NK-92 (cell line): Measurements from ENCODE around the gene ATP6V1G2.

Experiments
- DNase-seq: peaks from one replicate; lab custom pipeline; 2025; ENCODE audit not compliant: unreplicated experiment; lab: John Stamatoyannopoulos, UW

Gene ATP6V1G2

DNA sequence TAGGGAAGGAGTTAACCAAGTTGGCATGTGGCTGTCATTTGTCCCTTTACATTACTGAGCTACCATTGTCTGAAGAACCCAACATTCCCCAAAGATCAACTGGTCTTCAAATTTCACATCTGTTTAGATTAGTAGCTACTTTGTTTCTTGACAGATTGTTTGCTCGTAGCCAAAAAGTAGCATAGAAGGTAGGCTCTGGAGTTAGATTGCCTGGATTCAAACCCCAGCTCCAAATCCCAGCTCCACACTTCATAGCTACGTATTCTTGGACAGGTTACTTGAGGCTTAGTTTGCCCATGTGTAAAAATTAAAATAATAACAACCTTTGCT is 2.1 kb upstream of the ATP6V1G2 start:
- DNase-seq: no peak

DNA sequence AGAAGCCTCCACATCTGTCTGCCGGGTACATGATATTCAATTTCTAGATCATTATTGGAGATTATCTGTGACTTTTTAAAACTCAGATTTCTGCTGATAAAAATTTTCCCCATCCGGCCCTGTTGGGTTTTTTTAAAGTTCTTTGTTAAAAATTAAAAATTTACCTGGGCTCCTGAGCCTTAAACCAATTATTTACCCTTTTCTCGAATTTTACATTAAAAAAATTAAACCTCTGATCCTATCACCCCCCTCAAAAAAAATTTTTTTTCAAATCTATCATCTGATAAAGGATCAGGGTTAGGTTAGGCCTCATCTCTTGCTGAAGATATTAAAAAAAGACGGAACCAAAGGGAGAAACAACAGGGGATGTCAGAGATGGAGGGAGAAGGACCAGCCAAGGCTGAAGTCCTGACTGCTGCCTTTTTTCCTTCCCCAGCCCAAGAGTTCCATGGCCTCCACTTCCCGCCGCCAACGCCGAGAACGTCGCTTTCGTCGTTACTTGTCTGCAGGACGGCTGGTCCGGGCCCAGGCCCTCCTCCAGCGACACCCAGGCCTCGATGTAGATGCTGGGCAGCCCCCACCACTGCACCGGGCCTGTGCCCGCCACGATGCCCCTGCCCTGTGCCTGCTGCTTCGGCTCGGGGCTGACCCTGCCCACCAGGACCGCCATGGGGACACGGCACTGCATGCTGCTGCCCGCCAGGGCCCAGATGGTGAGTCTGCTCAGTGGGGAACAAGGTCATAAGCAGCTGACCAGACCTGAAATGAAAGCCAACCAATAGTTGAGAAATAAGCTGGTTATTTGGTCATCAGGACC is 1.5 kb upstream of the ATP6V1G2 start:
- DNase-seq: no peak

DNA sequence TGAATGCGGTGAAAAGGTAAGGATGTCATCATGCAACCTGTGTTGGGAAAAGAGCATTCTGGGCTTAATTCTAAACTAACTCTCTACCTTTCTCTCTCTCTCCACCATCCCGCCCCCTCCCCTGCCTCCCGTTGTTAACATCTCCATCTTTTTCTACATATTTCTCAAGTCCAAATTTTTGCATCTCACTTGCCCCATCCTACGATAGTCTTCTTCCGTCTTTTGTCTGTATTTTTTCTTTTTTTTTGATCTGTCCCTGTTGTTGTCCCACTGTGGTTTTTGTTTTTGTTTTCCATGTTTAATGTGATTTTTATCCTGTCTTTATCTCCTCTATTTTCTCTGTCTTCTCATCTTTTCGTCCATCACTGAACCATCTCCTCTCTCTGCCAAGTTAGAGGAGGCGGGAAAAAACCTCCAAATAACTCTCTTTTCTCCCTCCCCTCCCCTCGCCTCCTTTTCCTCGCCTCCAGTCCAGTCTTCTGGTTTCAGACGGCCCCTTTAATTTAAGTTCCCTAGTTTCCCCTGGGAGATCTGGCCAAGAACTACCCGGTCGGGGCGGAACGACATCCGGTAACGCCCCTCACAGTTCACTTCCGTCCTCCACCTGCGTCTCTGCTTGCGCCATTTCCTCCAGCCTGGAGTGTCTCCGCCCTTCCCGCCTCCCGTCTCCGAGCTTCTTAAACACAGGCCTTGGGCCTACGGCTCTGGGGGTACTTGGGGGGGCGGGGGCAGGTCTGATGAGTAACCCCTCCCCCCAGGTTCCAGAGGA is 734 bp upstream of the ATP6V1G2 start, which contains the start of gene NFKBIL1:
TSS of gene NFKBIL1 (plus strand) at position 651 of the 769 bp plus-strand sequence. CDS start at position 738, 87 bp downstream.
- no peak for DNase-seq

DNA sequence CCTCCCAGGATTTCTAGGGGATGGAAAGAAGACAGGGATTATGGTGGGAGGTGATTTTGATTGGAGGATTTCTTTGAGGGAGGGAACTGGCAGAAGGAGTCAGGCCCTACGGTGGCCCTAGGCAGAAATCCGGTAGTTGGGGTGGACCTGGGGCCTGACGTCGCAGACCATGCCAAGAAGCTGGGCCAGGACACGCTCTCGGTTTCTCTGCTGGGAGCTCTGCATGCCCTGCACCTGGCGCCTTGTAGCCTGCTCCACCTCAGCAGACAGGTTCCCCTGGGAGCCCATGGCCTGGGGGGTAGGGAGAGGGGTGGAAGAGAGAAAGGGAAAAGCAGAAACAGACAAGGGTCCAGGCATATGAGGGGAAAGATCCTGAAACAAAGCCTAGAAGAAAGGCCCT is 1.1 kb downstream of the ATP6V1G2 start:
- no peak for DNase-seq

DNA sequence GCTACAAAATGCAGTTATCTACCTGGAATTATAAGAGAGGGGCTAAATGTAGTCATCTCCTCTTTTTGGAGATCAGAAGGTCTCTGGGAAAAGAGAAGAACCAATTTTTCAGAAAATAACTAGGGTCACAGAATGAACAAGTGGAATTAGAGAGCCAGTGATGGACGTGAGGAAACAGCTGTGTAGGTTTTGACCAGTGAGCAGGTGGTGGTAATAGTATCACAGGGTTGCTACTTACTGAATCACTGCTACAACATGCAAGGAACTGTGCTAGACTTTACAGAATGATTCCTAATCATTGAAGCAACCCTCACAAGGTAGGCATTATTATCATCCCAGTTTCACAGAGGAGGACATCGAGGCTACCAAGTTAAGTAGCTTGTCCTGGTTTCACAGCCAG is 1.7 kb downstream of the ATP6V1G2 start:
- no peak for DNase-seq

DNA sequence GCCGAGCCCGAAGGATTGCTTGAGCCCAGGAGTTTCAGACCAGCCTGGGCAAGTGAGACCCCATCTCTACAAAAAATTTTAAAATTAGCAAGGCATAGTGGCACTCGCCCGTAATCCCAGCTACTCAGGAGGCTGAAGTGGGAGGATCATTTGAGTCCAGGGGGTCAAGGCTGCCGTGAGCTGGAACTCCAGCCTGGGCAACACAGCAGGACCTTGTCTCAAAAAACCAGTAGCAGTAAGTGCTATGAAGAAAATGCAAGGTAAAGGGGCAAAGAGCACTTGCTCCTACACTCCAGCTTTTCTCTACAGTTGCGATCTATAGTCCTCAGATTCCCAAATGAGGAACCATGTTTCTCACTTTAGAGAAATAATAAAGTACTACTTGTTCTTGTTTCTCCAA is 2.8 kb downstream of the ATP6V1G2 start:
- DNase-seq: no peak

DNA sequence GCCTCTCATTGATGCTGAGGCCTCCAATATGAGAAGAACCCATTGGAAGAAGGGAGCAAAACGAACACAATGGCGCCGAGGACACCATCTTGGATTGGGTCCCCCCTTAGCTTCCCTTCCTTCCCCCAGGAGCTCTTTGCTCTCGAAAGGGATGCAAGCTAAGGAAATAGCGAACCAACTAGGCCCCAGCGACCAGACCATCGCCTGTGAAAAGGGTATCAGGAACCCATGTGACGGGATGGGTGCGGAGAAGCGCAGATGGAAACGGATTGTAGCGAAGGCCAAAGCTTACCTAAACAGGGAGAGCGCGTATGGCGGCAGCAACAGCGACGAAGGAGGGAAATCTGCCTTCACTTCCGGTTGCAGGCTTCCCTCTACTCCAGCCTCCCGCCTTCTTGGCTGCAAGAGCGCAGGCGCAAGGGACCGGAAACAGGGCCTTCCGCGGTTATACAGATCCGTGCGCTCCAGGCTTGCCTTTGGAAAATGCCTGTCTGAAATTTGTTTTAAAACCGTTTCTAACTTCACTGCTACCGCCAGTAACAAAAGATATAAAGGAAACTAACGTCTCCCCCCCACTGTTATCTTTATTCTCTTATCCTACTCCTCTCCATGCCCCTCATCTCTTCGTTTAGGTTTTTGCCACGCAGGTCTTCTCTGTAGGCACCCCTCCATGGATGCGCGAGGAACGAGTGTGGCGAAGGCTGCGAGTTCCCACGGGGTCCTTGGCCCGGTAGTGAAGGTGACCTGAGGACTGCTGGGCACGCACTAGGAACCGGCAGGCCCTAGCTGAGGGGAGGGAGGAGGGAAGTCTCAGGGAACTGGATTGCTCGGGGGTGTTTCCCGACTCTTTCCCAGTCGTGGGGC is 4.5 kb downstream of the ATP6V1G2 start, which contains the start of gene DDX39B:
TSS of gene DDX39B (minus strand) at position 346 of the 864 bp plus-strand sequence. CDS start 1,471 bp downstream, outside the sequence.
- DNase-seq: no peak

DNA sequence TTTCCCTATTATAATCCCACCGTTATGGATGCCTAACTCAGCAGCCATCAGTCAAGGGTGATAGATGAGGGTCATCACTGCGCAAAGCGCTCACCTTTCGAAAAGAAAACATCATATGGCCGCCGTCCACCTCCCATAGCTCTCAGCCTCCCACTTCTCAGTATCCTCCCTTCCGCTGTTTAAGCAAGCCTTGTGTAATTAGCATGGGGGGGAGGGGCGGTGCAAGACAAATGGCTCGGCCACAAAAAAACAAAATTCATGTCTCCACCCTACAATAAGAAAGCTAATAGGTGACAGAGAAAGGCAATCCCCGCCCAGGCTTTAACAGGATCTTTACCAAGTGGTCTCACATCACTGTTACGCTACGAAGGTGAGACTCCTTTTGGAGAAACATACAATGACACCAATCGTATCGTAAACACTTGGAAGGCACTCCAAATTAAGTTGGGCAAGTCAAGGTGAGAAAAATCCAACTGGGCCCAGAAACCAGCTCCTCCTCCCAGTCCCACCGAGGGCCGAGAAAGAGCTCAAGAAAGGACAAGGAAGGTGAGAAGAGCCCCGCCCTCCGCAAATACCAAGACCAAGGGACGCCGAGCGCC is 5.2 kb downstream of the ATP6V1G2 start:
- no peak for DNase-seq

DNA sequence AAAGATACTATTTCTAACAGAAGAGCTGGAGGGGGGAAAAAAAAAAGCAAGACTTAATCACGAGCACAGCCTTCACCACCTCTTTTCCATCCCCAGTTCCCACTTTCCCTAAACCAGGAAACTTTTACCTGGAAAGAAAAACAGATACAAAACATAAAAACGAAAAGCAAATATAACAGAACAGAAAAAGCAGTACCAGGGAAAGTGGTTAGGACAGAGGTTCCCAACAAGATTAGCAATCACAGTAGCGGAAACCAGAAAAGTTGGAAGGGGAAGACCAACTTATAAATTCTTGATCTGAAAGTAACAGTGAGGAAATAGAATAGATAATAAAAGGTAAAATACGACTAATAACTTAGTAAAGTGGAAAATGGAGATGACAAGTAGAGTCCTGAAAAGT is 5.8 kb downstream of the ATP6V1G2 start:
- DNase-seq: no peak

DNA sequence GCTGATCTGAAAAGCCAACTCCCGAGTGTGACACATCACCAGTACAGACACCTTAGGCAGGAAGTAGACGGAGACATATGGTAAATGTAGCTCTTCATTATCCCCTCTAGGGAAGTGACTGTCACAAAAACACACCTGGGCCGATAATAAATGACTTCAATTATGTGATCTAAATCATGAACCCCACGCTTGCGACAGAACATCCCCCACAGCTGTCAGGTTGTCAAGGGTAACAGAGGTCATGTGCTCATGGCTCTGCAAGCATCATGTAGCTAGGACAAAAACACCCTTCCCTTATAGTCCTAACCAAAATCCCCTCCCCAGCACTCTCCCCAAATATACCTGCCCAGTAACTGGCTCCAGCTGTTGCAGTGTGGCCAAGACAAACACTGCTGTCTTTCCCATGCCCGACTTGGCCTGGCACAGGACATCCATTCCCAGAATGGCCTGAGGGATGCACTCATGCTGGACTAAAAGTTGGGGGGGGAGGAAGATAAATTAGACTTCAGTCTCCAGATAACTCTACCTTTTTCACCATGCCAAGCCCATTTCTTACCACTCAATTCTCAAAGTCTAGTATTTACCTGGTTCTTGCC is 7.5 kb downstream of the ATP6V1G2 start:
- DNase-seq: no peak

DNA sequence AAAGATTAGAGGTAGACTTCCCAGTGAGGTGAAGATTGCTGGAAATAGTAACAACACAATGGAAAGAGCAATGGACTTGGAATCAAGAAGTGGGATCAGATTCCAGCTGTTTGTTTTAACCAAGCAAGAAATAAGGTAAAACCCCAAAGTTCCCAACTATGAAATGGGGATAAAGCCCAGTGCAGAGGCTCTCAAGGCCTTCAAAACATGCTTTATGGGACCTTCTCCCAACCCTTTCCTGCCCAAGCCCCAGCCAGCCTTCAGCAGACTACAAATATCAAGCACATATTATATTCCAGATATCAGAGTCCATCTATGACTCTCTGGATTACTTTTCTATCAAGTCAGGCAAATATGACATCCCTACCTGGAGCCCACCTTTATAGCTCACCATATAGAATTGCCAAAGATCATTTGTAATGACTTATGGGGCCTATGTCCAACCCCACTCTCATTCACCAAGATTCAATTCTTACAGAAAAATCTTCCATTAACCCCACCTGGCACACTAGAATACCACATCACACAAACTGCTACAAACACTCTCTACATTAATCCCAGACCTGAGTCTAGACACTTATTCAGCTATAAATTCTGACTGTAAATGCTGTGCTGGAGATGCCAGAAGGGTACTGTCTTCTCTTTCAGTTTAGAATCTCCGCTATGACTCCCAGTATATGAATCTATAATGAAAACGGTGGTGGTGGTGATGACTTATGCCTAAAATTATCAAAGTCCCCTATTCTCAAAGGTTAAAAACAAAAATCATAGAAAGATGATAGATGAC is 10.7 kb downstream of the ATP6V1G2 start:
- DNase-seq: no peak

DNA sequence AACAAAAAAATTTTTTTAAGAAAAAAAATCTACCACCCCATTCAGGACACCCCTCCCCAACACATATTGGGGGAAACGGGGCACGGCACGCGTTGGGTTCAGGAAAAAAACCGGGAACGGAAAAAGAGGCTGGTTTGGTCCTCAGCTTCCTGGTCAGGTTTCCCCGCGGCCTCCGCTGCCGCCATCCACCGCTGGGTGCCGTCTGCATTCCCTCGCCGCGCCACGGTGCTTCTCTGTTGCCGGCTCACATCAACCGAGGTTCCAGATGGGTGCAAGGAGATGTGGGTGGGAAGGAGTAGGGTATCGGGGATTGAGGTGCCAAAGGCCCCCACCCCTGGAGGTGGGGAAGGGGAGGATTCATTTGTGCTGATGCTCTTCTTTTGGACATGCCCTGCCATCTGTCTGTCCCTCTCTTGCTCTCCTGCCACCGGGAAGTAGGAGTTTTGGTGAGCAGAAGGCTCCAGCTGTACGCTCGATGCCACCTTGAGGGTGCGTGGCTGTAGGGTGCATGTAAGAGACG is 11.8 kb downstream of the ATP6V1G2 start:
- no peak for DNase-seq

DNA sequence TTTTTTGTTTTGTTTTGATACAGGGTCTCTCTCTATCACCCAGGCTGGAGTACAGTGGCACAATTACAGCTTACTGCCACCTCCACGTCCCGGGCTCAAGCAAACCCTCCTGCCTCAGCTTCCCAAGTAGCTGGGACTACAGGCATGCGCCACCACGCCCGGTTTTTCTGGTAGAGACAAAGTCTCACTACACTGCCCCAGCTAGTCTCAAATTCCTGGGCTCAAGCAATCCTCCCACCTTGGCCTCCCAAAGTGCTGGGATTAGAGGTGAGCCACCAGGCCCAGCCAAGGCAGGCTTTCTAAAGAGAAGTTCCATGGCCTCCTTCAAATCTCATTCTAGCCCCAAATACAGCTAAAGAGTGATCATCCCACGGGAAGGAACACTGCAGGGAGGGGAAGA is 12.4 kb downstream of the ATP6V1G2 start:
- DNase-seq: no peak

DNA sequence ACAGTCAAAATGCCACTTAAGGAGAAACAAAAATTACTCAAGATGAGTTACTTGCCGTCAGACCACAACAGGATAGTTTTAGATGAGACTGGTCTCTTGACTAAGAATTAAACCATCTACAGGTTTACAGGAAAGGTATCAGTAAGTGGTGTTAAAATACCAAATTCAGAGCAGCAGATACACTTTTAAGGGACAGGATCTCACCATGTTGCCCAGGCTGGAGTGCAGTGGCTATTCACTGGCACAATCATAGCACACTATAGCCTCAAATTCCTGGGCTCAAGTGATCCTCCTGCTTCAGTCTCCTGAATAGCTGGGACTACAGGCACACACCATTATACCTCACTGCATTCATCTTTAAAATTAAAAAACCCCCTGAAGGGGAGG is 13.0 kb downstream of the ATP6V1G2 start:
- no peak for DNase-seq

DNA sequence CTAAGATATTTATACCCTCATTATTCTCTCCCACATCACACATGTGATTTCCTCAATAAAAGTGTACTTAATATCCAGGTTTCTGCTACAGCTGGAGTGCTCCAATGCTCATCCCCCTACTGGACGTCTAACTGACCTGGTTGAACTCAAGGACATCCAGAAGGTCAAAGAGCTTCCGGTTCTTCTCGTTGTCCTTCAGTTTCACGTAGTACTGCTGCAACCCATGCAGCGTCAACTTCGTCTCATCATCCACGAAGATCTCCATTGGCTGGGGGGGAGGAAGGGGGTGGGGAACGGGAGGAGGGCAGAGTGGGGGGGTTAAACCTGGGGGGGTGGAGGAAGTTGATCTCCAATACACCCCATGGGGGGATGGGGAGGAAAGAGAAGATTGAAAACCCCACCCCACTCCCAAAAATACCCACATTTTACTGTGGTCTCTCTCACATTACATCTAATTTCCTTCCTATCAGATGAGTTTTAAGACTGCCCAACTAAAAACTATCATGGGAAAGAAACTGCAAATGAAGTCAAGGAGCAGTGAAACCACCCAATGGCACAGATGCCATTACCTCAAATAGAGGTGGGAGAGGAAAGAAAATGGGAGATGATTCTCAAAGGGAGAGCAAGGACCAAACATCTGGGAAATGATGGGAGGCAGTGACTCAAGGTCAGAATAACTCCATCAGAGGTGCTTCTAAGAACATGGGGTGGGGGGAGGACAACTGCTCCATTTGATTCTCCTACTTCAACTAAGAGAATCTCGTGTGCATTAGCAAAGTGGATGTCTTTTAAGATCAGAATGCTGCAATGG is 13.6 kb downstream of the ATP6V1G2 start:
- no peak for DNase-seq

DNA sequence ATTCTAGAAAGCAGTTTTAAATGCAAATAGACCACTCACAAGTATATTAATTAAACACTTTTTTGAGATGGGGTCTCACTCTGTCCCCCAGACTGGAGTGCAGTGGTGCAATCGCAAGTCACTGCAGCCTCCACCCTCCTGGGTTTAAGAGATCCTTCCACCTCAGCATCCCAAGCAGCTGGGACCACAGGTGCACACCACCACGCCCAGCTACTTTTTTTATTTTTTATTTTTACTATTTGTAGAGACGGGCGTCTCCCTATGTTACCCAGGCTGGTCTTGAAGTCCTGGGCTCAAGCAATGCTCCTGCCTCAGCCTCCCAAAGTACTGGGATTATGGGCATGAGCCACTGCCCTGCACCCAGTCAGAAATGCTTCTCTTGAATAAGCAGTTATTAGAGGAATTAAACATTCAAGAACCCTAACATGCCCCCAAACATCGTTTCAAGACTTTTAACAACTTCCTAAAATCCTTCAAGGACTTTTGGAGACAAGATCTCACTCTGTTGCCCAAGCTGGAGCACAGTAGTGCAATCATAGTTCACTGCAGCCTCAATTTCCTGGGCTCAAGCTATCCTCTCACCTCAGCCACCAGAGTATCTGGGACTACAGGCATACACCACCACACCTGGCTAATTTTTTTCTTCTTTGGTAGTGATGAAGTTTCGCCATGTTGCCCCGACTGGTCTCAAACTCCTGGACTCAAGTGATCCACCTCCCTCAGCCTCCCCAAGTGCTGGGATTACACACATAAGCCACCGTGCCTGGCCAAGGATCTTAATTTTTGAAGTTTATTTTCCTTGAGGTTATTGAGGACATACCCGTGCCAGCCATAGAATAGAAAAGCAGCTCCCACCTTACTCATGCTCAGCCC is 14.4 kb downstream of the ATP6V1G2 start:
- DNase-seq: no peak

DNA sequence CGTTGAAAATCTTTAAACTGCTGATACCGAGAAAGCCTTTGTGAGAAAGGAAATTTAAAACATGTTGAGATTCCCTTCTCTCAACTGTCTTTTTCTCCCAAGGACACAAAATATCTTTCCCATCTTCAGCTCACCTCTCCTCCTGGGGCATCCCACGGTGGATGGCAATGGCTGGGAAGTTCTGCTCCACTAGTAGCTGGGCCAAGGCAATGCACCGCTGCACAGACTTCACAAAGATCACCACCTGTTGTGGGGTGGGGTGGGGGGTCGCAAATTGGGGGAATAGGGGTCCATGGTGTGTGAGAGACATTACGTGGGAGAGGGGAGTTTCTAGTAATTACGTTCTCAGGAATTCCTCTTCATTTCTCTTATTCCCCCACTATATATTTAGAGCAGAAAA is 15.2 kb downstream of the ATP6V1G2 start:
- DNase-seq: no peak

DNA sequence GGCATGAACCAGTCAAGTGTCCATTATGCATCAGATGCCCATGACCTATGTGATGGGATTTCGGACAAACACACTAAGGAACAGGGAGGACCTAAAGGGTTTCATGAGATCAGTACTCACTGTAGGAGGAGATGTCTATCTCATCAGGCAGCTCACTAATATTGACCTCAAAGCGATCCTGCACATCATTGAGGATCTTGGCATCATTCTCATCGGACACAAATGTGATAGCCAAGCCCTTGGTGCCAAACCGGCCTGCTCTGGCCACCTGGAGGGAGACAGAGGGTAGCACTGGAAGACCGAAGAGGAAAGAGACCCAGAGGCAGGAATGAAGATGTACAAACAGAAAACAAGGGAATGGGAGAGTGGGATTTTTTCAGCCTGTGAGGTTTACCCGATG is 15.7 kb downstream of the ATP6V1G2 start:
- no peak for DNase-seq
